Measurements from ENCODE around the gene KRTAP21-3.
"Not testable (repeated sequence)": the region's sequence is repeated elsewhere in the genome, so short reads cannot be mapped to it uniquely, and the experiment has no call there.

The KRTAP21-3 gene

GRCh38 chr21:30718239-30718909, at the start of gene KRTAP21-3:
Gene KRTAP21-3, minus strand, starts transcription at chr21:30718777. Its CDS starts 18 bp downstream, at chr21:30718759.
- DNase-seq = no peak

GRCh38 chr21:30760776-30761175, 42.2 kb upstream of the KRTAP21-3 start:
- DNase-seq = no peak

- DNase-seq = no peak
These were observed 39.7 kb upstream of the KRTAP21-3 start for GRCh38 chr21:30758306-30758705.

- DNase-seq = not testable (repeated sequence)
These were observed 36.8 kb upstream of the KRTAP21-3 start, which contains the start of gene KRTAP21-1 for GRCh38 chr21:30755328-30755727. Gene KRTAP21-1, minus strand, starts transcription at chr21:30755428. Its CDS starts 50 bp downstream, at chr21:30755378.

GRCh38 chr21:30747159-30747558, 28.6 kb upstream of the KRTAP21-3 start, which contains the start of gene KRTAP21-2:
Gene KRTAP21-2, minus strand, starts transcription at chr21:30747259. Its CDS starts 57 bp downstream, at chr21:30747202.
- no peak for DNase-seq

- DNase-seq = no peak
These were observed 21.9 kb upstream of the KRTAP21-3 start for GRCh38 chr21:30740462-30740861.

GRCh38 chr21:30733026-30733425, 14.4 kb upstream of the KRTAP21-3 start:
- no peak for DNase-seq

- no peak for DNase-seq
These were observed 8.1 kb upstream of the KRTAP21-3 start for GRCh38 chr21:30726726-30727125.

GRCh38 chr21:30719401-30719800, 824 bp upstream of the KRTAP21-3 start:
- DNase-seq = no peak

GRCh38 chr21:30717105-30717504, 1.5 kb downstream of the KRTAP21-3 start:
- no peak for DNase-seq

- no peak for DNase-seq
These were observed 3.6 kb downstream of the KRTAP21-3 start for GRCh38 chr21:30714946-30715345.

- DNase-seq = no peak
These were observed 4.1 kb downstream of the KRTAP21-3 start for GRCh38 chr21:30714456-30714855.

- no peak for DNase-seq
These were observed 4.8 kb downstream of the KRTAP21-3 start for GRCh38 chr21:30713766-30714165.

GRCh38 chr21:30710499-30710898, 8.1 kb downstream of the KRTAP21-3 start:
- DNase-seq = no peak

- DNase-seq = no peak
These were observed 11.2 kb downstream of the KRTAP21-3 start for GRCh38 chr21:30707409-30707808.

- no peak for DNase-seq
These were observed 22.6 kb downstream of the KRTAP21-3 start for GRCh38 chr21:30695956-30696355.

- DNase-seq = no peak
These were observed 28.8 kb downstream of the KRTAP21-3 start for GRCh38 chr21:30689822-30690221.

- no peak for DNase-seq
These were observed 34.1 kb downstream of the KRTAP21-3 start for GRCh38 chr21:30684506-30684905.

- no peak for DNase-seq
These were observed 38.0 kb downstream of the KRTAP21-3 start for GRCh38 chr21:30680586-30680985.

GRCh38 chr21:30676737-30677136, 41.8 kb downstream of the KRTAP21-3 start:
- no peak for DNase-seq

- no peak for DNase-seq
These were observed 44.3 kb downstream of the KRTAP21-3 start for GRCh38 chr21:30674312-30674711.

GRCh38 chr21:30672985-30673650, 45.5 kb downstream of the KRTAP21-3 start:
- DNase-seq = no peak

- no peak for DNase-seq
These were observed 49.8 kb downstream of the KRTAP21-3 start for GRCh38 chr21:30668776-30669175.
